ENCODE measurements around the gene SLC24A3.

Gene SLC24A3

DNA sequence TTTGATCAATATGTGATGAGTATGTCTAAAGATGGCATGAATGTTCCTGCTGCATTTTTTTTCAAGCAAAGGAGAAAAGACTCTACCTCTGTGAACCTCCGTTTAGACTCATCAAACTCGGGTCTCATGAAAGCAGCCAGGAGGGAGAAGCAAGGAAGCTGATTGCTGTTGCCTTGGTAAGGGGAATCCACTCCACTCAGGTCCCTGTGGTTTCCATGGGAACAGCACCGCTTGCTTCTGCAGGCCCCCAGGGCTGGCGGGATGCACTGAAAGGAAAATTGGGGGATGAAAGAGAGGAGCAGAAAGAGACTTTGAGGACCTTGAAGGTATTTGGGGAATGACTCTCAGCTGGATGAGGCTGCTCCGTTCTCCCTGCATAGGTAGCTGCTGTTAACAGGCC, 296.0 kb downstream of the SLC24A3 start:
- TF ChIP-seq, protein P1, sequence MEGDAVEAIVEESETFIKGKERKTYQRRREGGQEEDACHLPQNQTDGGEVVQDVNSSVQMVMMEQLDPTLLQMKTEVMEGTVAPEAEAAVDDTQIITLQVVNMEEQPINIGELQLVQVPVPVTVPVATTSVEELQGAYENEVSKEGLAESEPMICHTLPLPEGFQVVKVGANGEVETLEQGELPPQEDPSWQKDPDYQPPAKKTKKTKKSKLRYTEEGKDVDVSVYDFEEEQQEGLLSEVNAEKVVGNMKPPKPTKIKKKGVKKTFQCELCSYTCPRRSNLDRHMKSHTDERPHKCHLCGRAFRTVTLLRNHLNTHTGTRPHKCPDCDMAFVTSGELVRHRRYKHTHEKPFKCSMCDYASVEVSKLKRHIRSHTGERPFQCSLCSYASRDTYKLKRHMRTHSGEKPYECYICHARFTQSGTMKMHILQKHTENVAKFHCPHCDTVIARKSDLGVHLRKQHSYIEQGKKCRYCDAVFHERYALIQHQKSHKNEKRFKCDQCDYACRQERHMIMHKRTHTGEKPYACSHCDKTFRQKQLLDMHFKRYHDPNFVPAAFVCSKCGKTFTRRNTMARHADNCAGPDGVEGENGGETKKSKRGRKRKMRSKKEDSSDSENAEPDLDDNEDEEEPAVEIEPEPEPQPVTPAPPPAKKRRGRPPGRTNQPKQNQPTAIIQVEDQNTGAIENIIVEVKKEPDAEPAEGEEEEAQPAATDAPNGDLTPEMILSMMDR (IDR thresholded peaks at IDR 0.05) = no peak
- no peaks in the 10 kb centered on the region for H3K9me3 Mint-ChIP-seq
- peaks cover 32% of the 10 kb centered on the region for H3K4me1 Mint-ChIP-seq
- no peak overlapping the region for H3K27ac Mint-ChIP-seq
- no peak for DNase-seq
- H3K27me3 Mint-ChIP-seq (ENCODE audit: low read depth, poor library complexity) = peaks cover 3% of the 10 kb centered on the region
- H3K4me3 Mint-ChIP-seq = no peak overlapping the region
- H3K36me3 Mint-ChIP-seq (ENCODE audit: low read depth) = no peaks in the 10 kb centered on the region

DNA sequence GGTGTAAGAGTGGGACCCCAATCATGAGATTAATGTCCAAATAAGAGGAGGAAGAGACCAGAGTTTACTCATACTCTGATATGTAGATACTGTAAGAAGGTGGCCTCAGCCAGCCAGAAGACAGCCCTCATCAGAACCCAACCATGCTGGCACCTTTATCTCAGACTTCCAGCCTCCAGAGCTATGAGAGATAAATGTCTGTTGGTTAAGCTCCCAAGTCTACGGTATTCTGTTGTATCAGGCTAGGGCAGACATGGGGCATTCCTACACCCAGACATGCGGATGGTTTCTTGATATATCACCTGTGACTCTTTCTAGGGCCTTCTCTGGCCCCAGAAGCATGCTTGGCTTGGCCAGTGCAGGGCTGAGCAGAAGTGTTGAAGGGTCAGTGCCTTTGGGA, 298.2 kb downstream of the SLC24A3 start:
- DNase-seq = no peak
- no peak overlapping the region for H3K27ac Mint-ChIP-seq
- H3K36me3 Mint-ChIP-seq (ENCODE audit: low read depth) = peaks cover 3% of the 10 kb centered on the region
- no peak overlapping the region for H3K4me3 Mint-ChIP-seq
- TF ChIP-seq, protein P1 (IDR thresholded peaks at IDR 0.05) = no peak
- H3K4me1 Mint-ChIP-seq = peaks cover 32% of the 10 kb centered on the region
- H3K27me3 Mint-ChIP-seq (ENCODE audit: low read depth, poor library complexity) = peaks cover 3% of the 10 kb centered on the region
- peaks cover 8% of the 10 kb centered on the region for H3K9me3 Mint-ChIP-seq

DNA sequence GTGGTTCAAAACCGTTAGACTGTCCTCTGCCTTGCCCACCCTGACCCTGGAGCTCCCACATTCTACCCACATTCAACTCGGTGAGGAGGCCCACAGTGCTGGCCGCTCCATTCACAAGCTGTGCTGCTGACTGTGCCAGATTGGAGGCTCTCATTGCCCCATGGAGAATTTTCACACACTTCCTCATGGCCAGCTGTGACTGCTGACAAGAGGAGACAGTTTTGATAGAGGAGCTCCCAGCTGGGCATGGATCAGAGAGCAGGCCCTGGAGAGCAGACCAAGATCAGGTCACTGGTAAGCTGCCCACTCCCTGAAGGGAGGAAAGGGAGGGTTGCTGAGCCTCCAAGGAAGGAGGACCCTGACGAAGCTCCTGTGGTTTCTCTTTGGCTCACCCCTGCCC, 299.5 kb downstream of the SLC24A3 start:
- Mint-ChIP-seq H3K4me1 (peaks cover 38% of the 10 kb centered on the region), H3K27me3 (ENCODE audit: low read depth, poor library complexity) (peaks cover 9% of the 10 kb centered on the region), H3K4me3 (no peak overlapping the region), H3K9me3 (peaks cover 12% of the 10 kb centered on the region), H3K27ac (peak overlapping the region; percentile 89), H3K36me3 (ENCODE audit: low read depth) (peaks cover 8% of the 10 kb centered on the region)
- DNase-seq = no peak
- TF ChIP-seq, protein P1 (IDR thresholded peaks at IDR 0.05) = no peak

DNA sequence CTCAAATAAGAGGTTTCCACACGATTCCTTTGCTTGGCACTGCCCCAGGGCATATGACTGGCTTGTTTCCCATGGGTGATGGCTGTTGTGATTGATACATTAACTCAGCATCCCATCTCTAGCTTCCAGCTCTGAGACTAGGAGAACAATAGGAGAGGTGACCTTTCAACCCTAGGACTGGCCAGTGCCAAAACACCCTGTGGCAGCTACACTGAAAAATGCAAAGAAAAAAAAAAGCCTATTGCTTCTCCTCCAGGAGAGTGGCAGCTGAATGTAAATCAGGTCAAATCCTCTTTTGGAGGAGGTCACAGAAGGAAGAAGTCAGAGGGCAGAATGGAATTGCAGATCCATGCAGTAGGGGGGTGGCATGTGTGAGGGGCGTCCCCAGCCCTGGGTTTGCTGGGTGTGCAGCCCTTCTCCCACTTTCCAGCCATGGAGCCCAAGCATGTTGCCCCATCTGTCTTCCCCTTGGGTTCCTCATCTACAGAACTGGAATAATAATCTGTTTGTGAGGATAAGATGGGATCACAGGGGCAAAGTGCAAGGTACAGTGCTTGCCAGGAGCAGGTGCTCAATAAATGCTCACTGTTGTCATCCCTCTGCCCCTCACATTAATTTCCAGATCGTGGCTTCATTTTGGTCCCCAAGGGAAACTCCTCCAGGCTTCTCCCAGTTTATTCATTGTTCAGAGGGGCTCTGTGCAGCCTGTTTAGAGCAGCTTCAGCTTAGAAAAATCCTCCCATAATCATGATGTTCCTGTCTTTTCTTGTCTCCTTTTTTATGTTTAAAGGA, 300.6 kb downstream of the SLC24A3 start:
- H3K9me3 Mint-ChIP-seq = peaks cover 12% of the 10 kb centered on the region
- H3K27ac Mint-ChIP-seq = no peak overlapping the region
- no peak for DNase-seq
- H3K27me3 Mint-ChIP-seq (ENCODE audit: low read depth, poor library complexity) = peaks cover 10% of the 10 kb centered on the region
- H3K4me3 Mint-ChIP-seq = no peak overlapping the region
- H3K4me1 Mint-ChIP-seq = peaks cover 35% of the 10 kb centered on the region
- TF ChIP-seq, protein P1 (IDR thresholded peaks at IDR 0.05) = no peak
- H3K36me3 Mint-ChIP-seq (ENCODE audit: low read depth) = peaks cover 8% of the 10 kb centered on the region

DNA sequence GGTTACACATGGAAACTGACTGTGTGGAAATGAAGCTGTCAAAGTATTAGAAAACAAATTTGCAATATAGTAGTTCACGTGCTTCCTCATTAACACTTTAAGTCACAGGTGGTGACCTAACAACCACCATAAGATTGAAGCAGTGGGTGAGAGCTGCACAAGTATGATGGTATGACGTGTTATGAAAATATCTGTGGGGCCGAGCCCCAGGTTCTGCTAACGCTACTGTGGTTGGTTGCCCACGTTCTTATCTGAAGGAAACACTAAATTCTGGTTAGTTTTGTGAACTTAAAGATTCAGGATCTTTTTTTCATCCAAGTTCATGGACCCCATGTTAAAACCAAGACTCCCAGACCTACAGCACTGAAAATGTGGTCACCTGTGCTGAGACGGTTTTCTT, 302.6 kb downstream of the SLC24A3 start:
- Mint-ChIP-seq H3K36me3 (ENCODE audit: low read depth) (peaks cover 8% of the 10 kb centered on the region), H3K27ac (no peak overlapping the region), H3K9me3 (peaks cover 12% of the 10 kb centered on the region), H3K27me3 (ENCODE audit: low read depth, poor library complexity) (peaks cover 19% of the 10 kb centered on the region), H3K4me3 (no peak overlapping the region), H3K4me1 (peaks cover 26% of the 10 kb centered on the region)
- no peak for DNase-seq
- TF ChIP-seq, protein P1 (IDR thresholded peaks at IDR 0.05) = no peak

DNA sequence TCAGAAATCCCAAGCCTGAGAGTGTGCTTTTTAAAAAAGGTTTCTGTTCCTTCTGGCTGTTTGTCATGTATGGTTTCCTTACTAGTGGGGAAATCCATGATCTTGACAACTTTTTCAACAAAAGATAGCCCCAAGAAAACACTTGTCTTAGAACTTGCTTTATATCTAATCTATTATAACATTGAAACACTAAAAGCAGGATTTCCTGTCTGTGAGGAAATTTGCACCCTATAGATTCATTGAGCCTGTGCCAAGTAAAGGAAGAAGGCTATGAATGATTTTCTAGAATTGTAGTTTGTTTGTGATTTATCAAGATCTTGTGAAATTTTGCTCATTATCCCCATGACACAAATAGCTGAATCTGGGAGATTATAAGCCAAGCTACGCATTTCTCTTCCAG, 307.0 kb downstream of the SLC24A3 start:
- Mint-ChIP-seq H3K4me3 (no peak overlapping the region), H3K27ac (no peak overlapping the region)

More for the DNA sequence above, 307.0 kb downstream of the SLC24A3 start:
- DNase-seq = no peak
- peaks cover 7% of the 10 kb centered on the region for H3K9me3 Mint-ChIP-seq
- TF ChIP-seq, protein P1 (IDR thresholded peaks at IDR 0.05) = no peak
- peaks cover 29% of the 10 kb centered on the region for H3K4me1 Mint-ChIP-seq
- H3K36me3 Mint-ChIP-seq (ENCODE audit: low read depth) = peaks cover 8% of the 10 kb centered on the region
- H3K27me3 Mint-ChIP-seq (ENCODE audit: low read depth, poor library complexity) = peaks cover 32% of the 10 kb centered on the region
